GM21576 (cell line): ENCODE results near the gene CDH4.

Source experiments
- ATAC-seq: cut with Tn5 transposase; IDR thresholded peaks from one replicate; pipeline ENCODE4 v1.9.1; 2021; ENCODE audit warnings: mild to moderate bottlenecking, moderate library complexity; ENCODE audit not compliant: unreplicated experiment

CDH4 gene

GRCh38 chr20:61544910-61545889 is 293.1 kb downstream of the CDH4 start:
- ATAC-seq: no peak

- ATAC-seq: no peak
These were observed 294.6 kb downstream of the CDH4 start for GRCh38 chr20:61546641-61547040.

- ATAC-seq: no peak
These were observed 296.0 kb downstream of the CDH4 start for GRCh38 chr20:61548069-61548468.

GRCh38 chr20:61549865-61550264 is 297.8 kb downstream of the CDH4 start:
- ATAC-seq: no peak

- ATAC-seq: no peak
These were observed 299.3 kb downstream of the CDH4 start for GRCh38 chr20:61551401-61551800.

- no peak for ATAC-seq
These were observed 302.6 kb downstream of the CDH4 start for GRCh38 chr20:61554617-61555016.

- no peak for ATAC-seq
These were observed 303.5 kb downstream of the CDH4 start for GRCh38 chr20:61555566-61555965.

GRCh38 chr20:61556111-61556510 is 304.1 kb downstream of the CDH4 start:
- ATAC-seq: no peak

GRCh38 chr20:61556673-61557072 is 304.6 kb downstream of the CDH4 start:
- ATAC-seq: no peak

- no peak for ATAC-seq
These were observed 305.6 kb downstream of the CDH4 start for GRCh38 chr20:61557621-61558020.

GRCh38 chr20:61558726-61559125 is 306.7 kb downstream of the CDH4 start:
- ATAC-seq: no peak

GRCh38 chr20:61559706-61560315 is 307.8 kb downstream of the CDH4 start:
- ATAC-seq: no peak

- no peak for ATAC-seq
These were observed 308.3 kb downstream of the CDH4 start for GRCh38 chr20:61560361-61560853.

GRCh38 chr20:61561111-61561830 is 309.2 kb downstream of the CDH4 start:
- ATAC-seq: no peak

GRCh38 chr20:61562491-61562890 is 310.4 kb downstream of the CDH4 start:
- no peak for ATAC-seq

GRCh38 chr20:61562897-61563504 is 310.9 kb downstream of the CDH4 start:
- no peak for ATAC-seq

GRCh38 chr20:61564628-61565027 is 312.6 kb downstream of the CDH4 start:
- ATAC-seq: no peak

- ATAC-seq: no peak
These were observed 313.7 kb downstream of the CDH4 start for GRCh38 chr20:61565791-61566190.

GRCh38 chr20:61566691-61567090 is 314.6 kb downstream of the CDH4 start:
- no peak for ATAC-seq

GRCh38 chr20:61567204-61567603 is 315.1 kb downstream of the CDH4 start:
- ATAC-seq: no peak

GRCh38 chr20:61569825-61570224 is 317.8 kb downstream of the CDH4 start:
- no peak for ATAC-seq
